Subcutaneous adipose tissue (tissue), 4 donors: Measurements from ENCODE around the gene NOP14. TPM values are rescaled to one million over a fixed set of nuclear protein-coding genes. Genes with fewer than 3 reads are reported as not detected.

Source experiments
- total RNA-seq, 4 donors: library from RNA; depleted of rRNA; stranded (reverse); fragments of >200 nt; gene quantifications; one replicate each; pipeline ENCODE4 v1.1.0, GENCODE V29; 2016
- TF ChIP-seq, protein P1 (sequence below): fragments of 450-650 bp; IDR thresholded peaks from one replicate; pipeline ENCODE4 v1.5.1; 2016; ENCODE audit warnings: low read depth, mild to moderate bottlenecking, control low read depth, antibody characterized with exemption, moderate library complexity

NOP14 gene
- total RNA-seq, 4 donors from 2014 or later: 17.8 to 33.8 (median 23.9) TPM

DNA sequence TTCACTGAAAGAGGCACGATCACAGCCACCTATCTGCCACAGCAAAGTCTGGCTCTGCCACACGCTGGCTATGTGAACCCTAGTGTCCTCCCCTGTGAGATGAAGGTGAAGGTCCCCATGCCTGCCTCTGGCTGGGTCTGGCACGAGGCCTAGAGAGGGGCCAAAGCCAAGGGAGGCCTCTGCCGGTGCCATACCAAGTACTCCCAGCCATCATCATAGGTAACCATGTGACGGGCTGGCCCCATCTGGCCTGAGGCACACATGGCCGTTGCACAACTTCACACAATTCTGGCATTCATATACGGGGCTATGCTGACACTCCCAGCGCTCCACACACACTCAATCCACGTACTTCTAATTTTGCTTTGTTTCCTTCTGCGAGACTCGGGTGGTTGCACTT is 15.3 kb downstream of the NOP14 start:
- TF ChIP-seq, protein P1, sequence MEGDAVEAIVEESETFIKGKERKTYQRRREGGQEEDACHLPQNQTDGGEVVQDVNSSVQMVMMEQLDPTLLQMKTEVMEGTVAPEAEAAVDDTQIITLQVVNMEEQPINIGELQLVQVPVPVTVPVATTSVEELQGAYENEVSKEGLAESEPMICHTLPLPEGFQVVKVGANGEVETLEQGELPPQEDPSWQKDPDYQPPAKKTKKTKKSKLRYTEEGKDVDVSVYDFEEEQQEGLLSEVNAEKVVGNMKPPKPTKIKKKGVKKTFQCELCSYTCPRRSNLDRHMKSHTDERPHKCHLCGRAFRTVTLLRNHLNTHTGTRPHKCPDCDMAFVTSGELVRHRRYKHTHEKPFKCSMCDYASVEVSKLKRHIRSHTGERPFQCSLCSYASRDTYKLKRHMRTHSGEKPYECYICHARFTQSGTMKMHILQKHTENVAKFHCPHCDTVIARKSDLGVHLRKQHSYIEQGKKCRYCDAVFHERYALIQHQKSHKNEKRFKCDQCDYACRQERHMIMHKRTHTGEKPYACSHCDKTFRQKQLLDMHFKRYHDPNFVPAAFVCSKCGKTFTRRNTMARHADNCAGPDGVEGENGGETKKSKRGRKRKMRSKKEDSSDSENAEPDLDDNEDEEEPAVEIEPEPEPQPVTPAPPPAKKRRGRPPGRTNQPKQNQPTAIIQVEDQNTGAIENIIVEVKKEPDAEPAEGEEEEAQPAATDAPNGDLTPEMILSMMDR: no peak

DNA sequence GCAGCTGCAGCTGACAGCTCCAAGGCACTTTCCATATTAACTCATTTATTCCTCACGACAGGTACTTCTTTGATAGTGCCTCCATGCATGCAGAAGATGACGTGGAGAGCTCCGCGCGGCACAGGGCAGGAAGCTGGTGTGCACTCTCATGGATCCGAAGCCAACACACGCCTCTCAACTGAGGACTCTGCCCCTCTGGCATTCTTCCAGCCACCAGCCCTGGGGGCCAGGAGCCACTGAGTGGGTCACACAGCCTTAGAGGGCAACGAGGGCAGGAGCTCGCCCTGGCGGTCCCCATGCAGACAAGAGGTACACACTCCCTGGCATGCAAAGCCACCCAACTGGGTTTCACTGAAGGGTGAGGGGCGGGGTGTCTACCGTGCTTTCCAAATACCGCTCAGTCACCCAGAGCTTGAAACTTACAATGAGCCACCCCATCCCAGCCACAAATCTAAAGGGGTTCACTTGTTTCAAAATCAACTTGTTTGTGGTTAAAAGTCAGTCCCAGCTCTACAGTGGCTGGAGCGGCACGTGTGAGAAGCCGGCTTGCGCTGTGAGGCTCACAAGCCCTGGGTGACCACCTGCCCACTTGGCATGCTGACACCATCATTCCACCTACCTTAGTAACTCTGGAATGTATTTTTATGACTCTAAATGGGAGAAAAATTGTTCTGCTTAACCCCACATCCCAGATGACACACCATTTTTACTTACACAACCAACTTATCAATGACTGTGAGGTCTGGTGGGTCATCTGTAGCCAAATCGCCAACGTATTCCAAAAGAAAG is 16.2 kb downstream of the NOP14 start:
- TF ChIP-seq, protein P1: no peak

DNA sequence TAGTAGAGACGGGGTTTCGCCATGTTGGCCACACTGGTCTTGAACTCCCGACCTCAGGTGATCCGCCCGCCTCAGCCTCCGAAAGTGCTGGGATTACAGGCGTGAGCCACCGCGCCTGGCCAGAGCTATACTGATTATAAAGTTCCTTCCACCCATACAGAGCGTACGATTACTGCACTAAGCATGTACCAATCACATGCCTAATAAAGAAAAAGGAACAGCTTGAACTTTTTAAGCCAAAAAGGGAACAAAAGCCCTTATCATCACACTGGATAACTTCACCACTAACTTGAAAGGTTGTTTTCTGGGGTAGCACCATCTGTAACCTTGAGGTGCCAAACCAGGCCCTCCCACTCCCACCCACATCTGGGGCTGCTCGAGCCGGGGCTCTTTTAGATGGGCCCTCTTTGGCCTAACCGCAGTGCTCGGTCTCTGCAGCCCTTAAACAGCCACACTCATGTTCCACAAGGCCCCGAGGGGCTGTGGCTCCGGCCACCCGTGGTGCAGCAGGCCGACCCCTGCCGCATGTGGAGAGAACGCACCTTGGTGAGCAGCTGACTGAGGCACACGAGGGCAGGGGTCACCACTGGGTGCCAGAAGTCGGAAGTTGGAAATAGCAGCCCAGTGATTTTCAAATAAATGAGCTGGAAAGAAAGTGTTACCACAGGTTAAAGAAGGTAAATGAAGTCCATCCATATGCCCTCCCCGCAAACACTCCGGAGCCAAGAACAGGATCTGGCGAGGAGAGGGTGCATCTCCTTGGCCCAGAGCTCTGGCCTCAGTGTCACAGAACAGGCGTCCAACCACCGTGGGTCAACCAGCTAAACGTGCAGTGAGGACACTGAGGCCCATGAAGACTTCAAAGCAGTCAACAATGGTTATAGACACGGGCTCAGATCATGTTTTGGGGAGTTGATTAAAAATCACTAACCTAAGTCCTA is 18.4 kb downstream of the NOP14 start:
- TF ChIP-seq, protein P1: no peak

DNA sequence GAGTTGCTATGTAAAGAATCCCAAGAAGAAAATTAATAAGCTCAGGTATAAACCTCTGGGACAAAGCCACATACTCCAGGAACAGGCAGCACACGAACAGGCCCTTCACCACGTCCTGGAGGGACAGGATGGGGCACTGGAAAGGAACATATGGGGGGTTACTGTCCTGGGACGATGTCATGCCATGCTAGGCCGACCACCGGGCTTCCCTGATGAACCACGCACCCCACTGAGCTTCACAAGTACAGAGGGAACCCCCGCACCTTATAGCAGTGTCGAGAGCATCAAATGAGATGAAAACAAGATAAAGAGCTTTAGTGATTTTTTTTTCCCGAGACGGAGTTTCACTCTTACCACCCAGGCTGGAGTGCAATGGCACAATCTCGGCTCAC is 19.1 kb downstream of the NOP14 start:
- TF ChIP-seq, protein P1: no peak

DNA sequence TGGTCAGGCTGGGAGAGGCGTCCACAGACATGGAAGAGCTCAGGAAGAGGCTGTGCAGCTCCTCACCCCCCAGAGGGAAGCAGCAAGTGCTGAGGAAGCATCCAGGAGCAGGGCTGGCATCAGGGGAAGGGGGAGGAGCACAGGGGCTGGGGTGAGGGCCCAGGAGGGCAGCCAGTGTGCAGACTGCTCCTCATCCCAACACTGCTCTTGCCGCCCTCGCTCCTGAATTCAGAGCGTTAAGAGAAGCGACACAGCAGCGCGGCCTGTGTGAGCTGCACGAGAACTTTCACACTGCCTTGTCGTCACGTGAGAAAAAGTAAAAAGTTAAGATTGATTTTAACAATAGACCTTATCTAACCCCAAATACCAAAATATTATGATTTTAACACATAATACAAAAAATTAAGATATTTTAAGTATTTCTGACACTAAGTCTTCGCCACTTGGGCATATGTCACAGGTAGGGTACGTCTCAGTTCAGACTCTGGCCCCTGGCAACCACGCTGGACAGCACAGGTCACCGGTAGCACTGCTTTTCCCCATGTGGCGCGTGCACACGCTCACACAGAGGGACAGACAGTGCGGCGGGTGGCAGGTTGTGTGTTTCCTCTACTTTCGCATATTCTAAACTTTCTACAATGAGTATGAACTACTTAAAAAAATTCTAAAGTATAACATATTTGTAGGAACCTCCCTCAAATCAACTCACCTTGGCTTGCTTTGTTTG is 19.7 kb downstream of the NOP14 start:
- TF ChIP-seq, protein P1: no peak

DNA sequence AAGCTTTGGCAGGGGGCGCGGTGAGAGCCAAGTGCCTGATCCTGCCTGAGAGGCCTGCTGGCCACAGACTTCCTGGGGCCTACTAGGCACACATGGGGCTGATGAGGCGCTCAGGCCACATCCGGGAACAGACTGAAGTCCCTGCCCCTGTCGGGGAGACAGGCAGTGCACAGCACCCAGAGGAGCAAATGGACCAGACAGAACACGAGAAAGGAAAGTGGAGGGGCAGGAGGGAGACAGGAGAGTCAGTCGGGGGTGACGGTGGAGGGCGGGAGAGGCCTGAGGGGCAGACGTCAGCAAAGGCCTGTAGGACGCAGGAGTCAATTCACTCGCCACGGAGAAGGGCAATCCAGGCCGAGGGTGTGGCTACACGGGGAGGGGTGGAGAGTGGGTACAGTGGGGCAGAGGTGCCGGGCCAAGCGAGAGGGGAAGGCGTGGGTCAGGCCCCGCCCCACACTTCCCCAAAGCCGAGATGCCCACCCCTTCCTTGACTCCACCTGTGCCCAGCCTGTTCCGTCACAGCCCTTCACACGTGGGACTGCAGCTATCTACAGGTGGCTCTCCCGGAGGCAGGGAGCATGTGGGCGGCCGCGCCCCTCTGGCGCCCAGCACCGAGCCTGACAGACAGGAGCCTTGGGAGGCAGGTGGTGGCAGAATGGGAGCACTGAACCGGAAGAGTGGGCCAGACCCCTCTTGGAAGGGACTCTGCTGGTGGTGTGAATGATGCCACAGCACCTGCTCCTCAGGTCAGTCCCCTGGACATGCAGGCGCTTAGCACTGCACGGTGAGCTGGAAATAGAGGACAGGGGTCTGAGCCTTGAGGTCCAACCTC is 20.5 kb downstream of the NOP14 start:
- TF ChIP-seq, protein P1: no peak
